SU-DHL-6 (cell line): ENCODE data around the gene LUC7L.

Experiments used
- H2AFZ ChIP-seq: fragments of 200-600 bp; sonication (generic); 2 replicates; pipeline ENCODE4 v1.6.1; 2014; ENCODE audit warnings: low read depth, mild to moderate bottlenecking, moderate library complexity, mixed read lengths, antibody characterized with exemption, low read length; ENCODE audit not compliant: severe bottlenecking
- H3F3A ChIP-seq: fragments of 200-600 bp; shearing (Covaris generic); 2 replicates; pipeline ENCODE4 v1.6.0; 2016; ENCODE audit warnings: antibody characterized with exemption, mild to moderate bottlenecking; ENCODE audit not compliant: insufficient read depth
- H3K27ac ChIP-seq: fragments of 200-600 bp; sonication (generic); 2 replicates; pipeline ENCODE4 v1.5.1; 2016; ENCODE audit warnings: low read depth, mild to moderate bottlenecking, low read length, moderate library complexity, mixed read lengths
- H3K27me3 ChIP-seq: fragments of 200-600 bp; sonication (generic), shearing (Covaris generic); 2 replicates; pipeline ENCODE4 v1.6.0; 2014; ENCODE audit warnings: mild to moderate bottlenecking, low read length
- H3K36me3 ChIP-seq: fragments of 200-600 bp; sonication (generic); 2 replicates; pipeline ENCODE4 v1.6.1; 2014; ENCODE audit warnings: mild to moderate bottlenecking, low read length, mixed read lengths
- H3K4me2 ChIP-seq: fragments of 300-600, 200-600 bp; shearing (Covaris generic), sonication (generic); 2 replicates; pipeline ENCODE4 v1.6.0; 2014; ENCODE audit warnings: low read length, low read depth, mild to moderate bottlenecking; ENCODE audit not compliant: poor library complexity, severe bottlenecking
- H3K4me3 ChIP-seq: fragments of 200-600 bp; sonication (generic); 2 replicates; pipeline ENCODE4 v1.5.1; 2014; ENCODE audit warnings: antibody characterized with exemption, low read length, mild to moderate bottlenecking, mixed read lengths; ENCODE audit not compliant: insufficient read depth, poor library complexity, severe bottlenecking
- H3K79me2 ChIP-seq: fragments of 200-600 bp; sonication (generic); 2 replicates; pipeline ENCODE4 v1.6.1; 2014; ENCODE audit warnings: mild to moderate bottlenecking, low read length, moderate library complexity; ENCODE audit not compliant: insufficient read depth
- H3K9ac ChIP-seq: fragments of 200-600 bp; sonication (generic); 2 replicates; pipeline ENCODE4 v1.7.0; 2014; ENCODE audit warnings: mild to moderate bottlenecking, low read length
- H3K9me2 ChIP-seq: fragments of 200-600 bp; sonication (generic); replicated peaks from 2 replicates; pipeline ENCODE4 v1.6.1; 2014; ENCODE audit warnings: low read length; ENCODE audit not compliant: insufficient read depth
- H3K9me3 ChIP-seq: fragments of 200-600 bp; sonication (generic); 2 replicates; pipeline ENCODE4 v1.6.1; 2014; ENCODE audit warnings: low read length, mixed read lengths; ENCODE audit not compliant: insufficient read depth
- H4K20me1 ChIP-seq: fragments of 200-600 bp; sonication (generic); 2 replicates; pipeline ENCODE4 v1.6.1; 2014; ENCODE audit warnings: low read depth, mild to moderate bottlenecking, antibody characterized with exemption, low read length, moderate library complexity, mixed read lengths
- EZH2phosphoT487 ChIP-seq: fragments of 200-600 bp; sonication (generic), shearing (Covaris generic); conservative IDR thresholded peaks from 2 replicates; pipeline ENCODE4 v1.6.1; 2018; ENCODE audit warnings: mild to moderate bottlenecking, antibody characterized with exemption, low read length, moderate library complexity, mixed read lengths
- TF ChIP-seq, protein P1 (sequence below): fragments of 200-600 bp; sonication (generic); IDR thresholded peaks from one replicate; pipeline ENCODE4 v1.5.1; 2017; ENCODE audit warnings: antibody characterized with exemption, mild to moderate bottlenecking, low read length, moderate library complexity; ENCODE audit not compliant: insufficient read depth, poor library complexity, severe bottlenecking

Gene LUC7L

DNA sequence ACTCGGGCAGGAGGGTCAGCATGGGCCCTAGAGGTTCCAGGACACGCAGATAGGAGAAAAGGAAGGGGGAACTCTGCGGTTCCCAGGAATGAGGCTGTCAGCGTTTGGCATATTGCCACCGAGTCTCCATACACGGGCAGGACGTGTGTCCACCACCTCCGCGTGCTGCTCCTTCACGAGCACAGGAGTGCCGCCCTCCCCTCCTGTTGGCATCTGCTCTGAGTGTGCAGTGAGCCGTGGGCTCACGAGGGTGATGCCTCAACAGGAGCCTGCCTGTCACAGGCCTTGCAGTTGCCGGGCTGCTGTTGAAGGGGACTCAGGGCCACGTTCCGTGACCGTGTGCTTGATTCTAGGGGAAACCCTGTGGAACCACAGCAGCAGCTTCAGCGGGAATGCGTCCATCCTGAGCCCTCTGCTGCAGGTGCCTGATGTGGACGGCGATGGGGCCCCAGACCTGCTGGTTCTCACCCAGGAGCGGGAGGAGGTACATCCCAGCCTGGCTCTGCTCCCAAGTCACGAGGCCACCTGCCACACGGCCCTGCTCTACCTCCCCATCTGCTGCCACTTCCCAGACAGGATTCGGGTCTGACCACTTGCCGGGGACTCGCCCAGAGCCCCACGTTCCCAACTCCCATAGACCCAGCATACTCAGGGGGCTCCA, 31.9 kb upstream of the LUC7L start:
- no peak overlapping the region for H3K27ac ChIP-seq
- no peaks in the 10 kb centered on the region for H3K79me2 ChIP-seq
- H3K9me3 ChIP-seq: no peaks in the 10 kb centered on the region
- H3K9ac ChIP-seq: no peak overlapping the region
- no peaks in the 10 kb centered on the region for H3K36me3 ChIP-seq
- H3F3A ChIP-seq: no peaks in the 10 kb centered on the region
- H4K20me1 ChIP-seq: no peaks in the 10 kb centered on the region
- H3K27me3 ChIP-seq: no peaks in the 10 kb centered on the region
- H2AFZ ChIP-seq: no peak overlapping the region
- no peak overlapping the region for H3K4me3 ChIP-seq
- TF ChIP-seq, protein P1, sequence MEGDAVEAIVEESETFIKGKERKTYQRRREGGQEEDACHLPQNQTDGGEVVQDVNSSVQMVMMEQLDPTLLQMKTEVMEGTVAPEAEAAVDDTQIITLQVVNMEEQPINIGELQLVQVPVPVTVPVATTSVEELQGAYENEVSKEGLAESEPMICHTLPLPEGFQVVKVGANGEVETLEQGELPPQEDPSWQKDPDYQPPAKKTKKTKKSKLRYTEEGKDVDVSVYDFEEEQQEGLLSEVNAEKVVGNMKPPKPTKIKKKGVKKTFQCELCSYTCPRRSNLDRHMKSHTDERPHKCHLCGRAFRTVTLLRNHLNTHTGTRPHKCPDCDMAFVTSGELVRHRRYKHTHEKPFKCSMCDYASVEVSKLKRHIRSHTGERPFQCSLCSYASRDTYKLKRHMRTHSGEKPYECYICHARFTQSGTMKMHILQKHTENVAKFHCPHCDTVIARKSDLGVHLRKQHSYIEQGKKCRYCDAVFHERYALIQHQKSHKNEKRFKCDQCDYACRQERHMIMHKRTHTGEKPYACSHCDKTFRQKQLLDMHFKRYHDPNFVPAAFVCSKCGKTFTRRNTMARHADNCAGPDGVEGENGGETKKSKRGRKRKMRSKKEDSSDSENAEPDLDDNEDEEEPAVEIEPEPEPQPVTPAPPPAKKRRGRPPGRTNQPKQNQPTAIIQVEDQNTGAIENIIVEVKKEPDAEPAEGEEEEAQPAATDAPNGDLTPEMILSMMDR: no peak
- TF ChIP-seq EZH2phosphoT487: no peak
- H3K9me2 ChIP-seq: no peaks in the 10 kb centered on the region
- H3K4me2 ChIP-seq: no peak overlapping the region

DNA sequence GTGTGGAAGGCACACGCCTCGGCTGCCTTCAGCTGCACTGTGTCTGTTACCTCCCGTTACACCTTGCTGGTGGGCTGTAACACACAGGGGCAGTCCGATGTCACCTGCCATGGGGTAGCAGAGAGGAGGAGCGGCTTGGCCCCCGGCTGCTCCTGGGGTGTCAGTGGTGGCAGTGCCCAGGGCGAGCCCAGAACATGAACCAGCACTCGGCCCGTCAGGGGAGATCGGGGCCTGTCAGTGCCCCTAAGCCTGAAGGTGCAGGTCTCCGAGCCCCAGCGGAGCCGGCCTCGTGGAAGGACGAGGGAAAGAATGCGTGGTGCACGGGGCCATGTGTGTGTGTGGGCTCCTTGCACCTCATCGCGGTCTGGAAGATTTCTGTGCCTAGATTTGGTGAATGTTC, 31.1 kb upstream of the LUC7L start:
- H3K9ac ChIP-seq: no peak overlapping the region
- H3K36me3 ChIP-seq: no peaks in the 10 kb centered on the region
- TF ChIP-seq, protein P1: no peak
- no peak for TF ChIP-seq EZH2phosphoT487
- no peaks in the 10 kb centered on the region for H3K27me3 ChIP-seq
- H4K20me1 ChIP-seq: no peaks in the 10 kb centered on the region
- no peak overlapping the region for H3K27ac ChIP-seq
- H3K9me2 ChIP-seq: no peaks in the 10 kb centered on the region
- no peaks in the 10 kb centered on the region for H3K9me3 ChIP-seq
- no peak overlapping the region for H3K4me2 ChIP-seq
- H2AFZ ChIP-seq: no peak overlapping the region
- no peak overlapping the region for H3K4me3 ChIP-seq
- H3F3A ChIP-seq: no peaks in the 10 kb centered on the region
- H3K79me2 ChIP-seq: no peaks in the 10 kb centered on the region

DNA sequence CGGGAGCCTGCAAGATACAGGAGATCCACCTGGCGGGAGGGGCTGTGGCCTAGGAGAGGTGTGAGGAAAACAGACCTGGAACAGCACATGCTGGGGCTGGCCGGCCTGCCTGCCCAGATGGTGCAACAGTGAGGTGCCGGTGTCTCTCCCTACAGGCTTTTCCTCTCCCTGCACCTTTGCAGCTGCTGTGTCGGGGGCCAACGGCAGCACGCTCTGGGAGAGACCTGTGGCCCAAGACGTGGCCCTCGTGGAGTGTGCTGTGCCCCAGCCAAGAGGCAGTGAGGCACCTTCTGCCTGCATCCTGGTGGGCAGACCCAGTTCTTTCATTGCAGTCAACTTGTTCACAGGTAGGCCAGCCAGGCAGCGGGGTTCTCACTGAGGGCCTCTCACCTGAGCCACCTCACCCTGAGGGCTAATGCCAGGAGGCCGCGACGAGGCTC, 30.6 kb upstream of the LUC7L start:
- Histone ChIP-seq H3K36me3 (no peaks in the 10 kb centered on the region), H3K4me2 (no peak overlapping the region), H2AFZ (no peak overlapping the region), H4K20me1 (no peaks in the 10 kb centered on the region), H3K27ac (no peak overlapping the region), H3K9me2 (no peaks in the 10 kb centered on the region), H3F3A (no peaks in the 10 kb centered on the region), H3K79me2 (no peaks in the 10 kb centered on the region), H3K9ac (no peak overlapping the region), H3K4me3 (no peak overlapping the region), H3K9me3 (no peaks in the 10 kb centered on the region), H3K27me3 (no peaks in the 10 kb centered on the region)
- TF ChIP-seq, protein P1: no peak
- no peak for TF ChIP-seq EZH2phosphoT487
